Adrenal gland (tissue), 12 donors: ENCODE measurements around the gene EPS8L1. TPM values are rescaled to one million over a fixed set of nuclear protein-coding genes. Genes with fewer than 3 reads are reported as not detected.

ENCODE experiments used
- DNase-seq, 7 donors: peaks; one replicate each; pipeline ENCODE4 v3.0.0-alpha.2; 2019 to 2020
- H3K27ac ChIP-seq, 5 donors: fragments of 200-600 bp; sonication (generic) in 4 of 5; 1 replicate in 3 of 5; 2 replicates in 2 of 5; pipeline versions ENCODE4 v1.5.1 to v1.8.0; 2016 to 2020; ENCODE audit warnings: mild to moderate bottlenecking in 1 of 5
- H3K27me3 ChIP-seq: fragments of 200-600 bp; 2 replicates; pipeline ENCODE4 v1.8.0; 2021
- H3K36me3 ChIP-seq, 2 donors: fragments of 200-600 bp; replicated peaks in 1 of 2; 1 replicate in 1 of 2; 2 replicates in 1 of 2; pipeline versions ENCODE4 v1.5.1 to v1.8.0; 2018 to 2022
- H3K4me1 ChIP-seq, 2 donors: fragments of 200-600 bp; replicated peaks in 1 of 2; 1 replicate in 1 of 2; 2 replicates in 1 of 2; pipeline versions ENCODE4 v1.5.1 to v1.8.0; 2018 to 2021
- H3K4me3 ChIP-seq, 4 donors: fragments of 200-600 bp; sonication (generic) in 3 of 4; one replicate each; pipeline ENCODE4 v1.5.1; 2016 to 2018
- H3K9me3 ChIP-seq, 3 donors: fragments of 200-600 bp; sonication (generic) in 1 of 3; replicated peaks in 1 of 3; 1 replicate in 2 of 3; 2 replicates in 1 of 3; pipeline versions ENCODE4 v1.5.1 to v1.8.0; 2016 to 2021
- POLR2A ChIP-seq, 2 donors: fragments of 450-650 bp; IDR thresholded peaks; one replicate each; pipeline ENCODE4 v1.6.1; 2017; ENCODE audit warnings: antibody characterized with exemption in 2 of 2, mild to moderate bottlenecking in 2 of 2, moderate library complexity in 1 of 2
- WGBS, 4 donors: extraction: QIAGEN DNeasy Blood & Tissue Kit in 2 of 4; methylation state at CpG; one replicate each; pipeline versions ENCODE4 v1.1.5 to v1.1.7; 2013 to 2017; 5-methylcytosine and 5-hydroxymethylcytosine counted together
- intact Hi-C, 2 donors: fragments of 100-400 bp; cut with DNase I; formaldehyde crosslinking; loops; one replicate each; pipeline versions ENCODE4 v1.14.1 to v1.15.0; 2022 to 2023
- polyA plus RNA-seq, 3 donors: library from polyadenylated mRNA; stranded (reverse); fragments of 200-250 nt in 2 of 3; fragments of 350-450 nt in 1 of 3; fragmentation: Illumina TruSeq in 1 of 3; extraction: RNeasy Lipid Tissue Mini Kit (QIAGEN cat#74804) in 1 of 3; gene quantifications; one replicate each; pipeline ENCODE4 v1.2.3, GENCODE V29; 2013 to 2014
- total RNA-seq, 9 donors: library from RNA; depleted of rRNA in 4 of 9; stranded (reverse); fragments of >200 nt in 4 of 9; fragments of 120-200 nt in 1 of 9; fragmentation: NEBNext Ultra II Directional in 1 of 9; extraction: Animal tissue kit (Norgen Biotek cat#: 25700) in 1 of 9; gene quantifications; one replicate each; pipeline versions ENCODE4 v1.1.0 to v1.2.4, GENCODE V29; 2013 to 2023
- TF ChIP-seq, protein P1 (sequence below), 6 experiments: fragments of 450-650 bp in 4 of 6; fragments of 200-600 bp in 2 of 6; sonication (generic) in 1 of 6; IDR thresholded peaks; 1 replicate in 5 of 6; 2 replicates in 1 of 6; pipeline versions ENCODE4 v1.5.1 to v1.8.0; 2016 to 2021; ENCODE audit warnings: antibody characterized with exemption in 6 of 6, mild to moderate bottlenecking in 2 of 6, moderate library complexity in 1 of 6
- donor health status: healthy with polysubstance abuse.
- donor health status: Bipolar disorder and iron deficiency.
- donor health status: DM: yes; HTN: yes; CAD: no.
- donor health status: DM: no; HTN: no; CAD: no.
- donor health status: DM: no; HTN: no; CAD: no.
- donor health status: DM: yes; HTN: yes; CAD: no.

The EPS8L1 gene
- total and polyA plus RNA-seq, 12 donors = 0.60 to 8.0 (median 2.2) TPM; not detected in 2

DNA sequence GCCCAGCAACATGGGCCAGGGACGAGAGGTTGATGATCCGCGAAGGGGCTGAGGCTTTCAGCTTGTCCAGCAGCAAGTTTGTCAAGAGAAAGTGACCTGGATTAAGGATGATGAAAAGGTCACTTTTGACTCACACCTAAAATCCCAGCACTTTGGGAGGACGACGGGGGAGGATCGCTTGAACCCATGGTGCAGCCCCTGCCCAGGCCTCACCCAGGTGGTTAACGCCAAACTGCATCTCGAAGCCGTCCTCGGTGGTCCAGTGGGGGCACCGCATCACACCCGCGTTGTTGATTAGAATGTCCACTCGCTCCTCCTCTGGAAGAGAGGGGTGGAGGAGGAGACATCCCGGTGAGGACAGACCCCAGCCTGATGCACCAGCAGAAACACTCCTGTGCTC lies 27.2 kb upstream of the EPS8L1 start:
- Histone ChIP-seq H3K4me3 (no peak overlapping the region), H3K36me3 (peaks cover 0 to 61% of the 10 kb centered on the region in 2 donors), H3K4me1 (no peaks in the 10 kb centered on the region), H3K27ac (no peak overlapping the region), H3K27me3 (no peaks in the 10 kb centered on the region), H3K9me3 (no peaks in the 10 kb centered on the region)
- 87 to 93% (median 92%) methylated on average over 8 to 15 of the region's 15 CpGs for WGBS, 4 donors
- no peak for DNase-seq
- no peak for TF ChIP-seq POLR2A (IDR thresholded peaks at IDR 0.05)
- TF ChIP-seq, protein P1, sequence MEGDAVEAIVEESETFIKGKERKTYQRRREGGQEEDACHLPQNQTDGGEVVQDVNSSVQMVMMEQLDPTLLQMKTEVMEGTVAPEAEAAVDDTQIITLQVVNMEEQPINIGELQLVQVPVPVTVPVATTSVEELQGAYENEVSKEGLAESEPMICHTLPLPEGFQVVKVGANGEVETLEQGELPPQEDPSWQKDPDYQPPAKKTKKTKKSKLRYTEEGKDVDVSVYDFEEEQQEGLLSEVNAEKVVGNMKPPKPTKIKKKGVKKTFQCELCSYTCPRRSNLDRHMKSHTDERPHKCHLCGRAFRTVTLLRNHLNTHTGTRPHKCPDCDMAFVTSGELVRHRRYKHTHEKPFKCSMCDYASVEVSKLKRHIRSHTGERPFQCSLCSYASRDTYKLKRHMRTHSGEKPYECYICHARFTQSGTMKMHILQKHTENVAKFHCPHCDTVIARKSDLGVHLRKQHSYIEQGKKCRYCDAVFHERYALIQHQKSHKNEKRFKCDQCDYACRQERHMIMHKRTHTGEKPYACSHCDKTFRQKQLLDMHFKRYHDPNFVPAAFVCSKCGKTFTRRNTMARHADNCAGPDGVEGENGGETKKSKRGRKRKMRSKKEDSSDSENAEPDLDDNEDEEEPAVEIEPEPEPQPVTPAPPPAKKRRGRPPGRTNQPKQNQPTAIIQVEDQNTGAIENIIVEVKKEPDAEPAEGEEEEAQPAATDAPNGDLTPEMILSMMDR (IDR thresholded peaks at IDR 0.05) = no peak
- intact Hi-C loops = no loop called here

DNA sequence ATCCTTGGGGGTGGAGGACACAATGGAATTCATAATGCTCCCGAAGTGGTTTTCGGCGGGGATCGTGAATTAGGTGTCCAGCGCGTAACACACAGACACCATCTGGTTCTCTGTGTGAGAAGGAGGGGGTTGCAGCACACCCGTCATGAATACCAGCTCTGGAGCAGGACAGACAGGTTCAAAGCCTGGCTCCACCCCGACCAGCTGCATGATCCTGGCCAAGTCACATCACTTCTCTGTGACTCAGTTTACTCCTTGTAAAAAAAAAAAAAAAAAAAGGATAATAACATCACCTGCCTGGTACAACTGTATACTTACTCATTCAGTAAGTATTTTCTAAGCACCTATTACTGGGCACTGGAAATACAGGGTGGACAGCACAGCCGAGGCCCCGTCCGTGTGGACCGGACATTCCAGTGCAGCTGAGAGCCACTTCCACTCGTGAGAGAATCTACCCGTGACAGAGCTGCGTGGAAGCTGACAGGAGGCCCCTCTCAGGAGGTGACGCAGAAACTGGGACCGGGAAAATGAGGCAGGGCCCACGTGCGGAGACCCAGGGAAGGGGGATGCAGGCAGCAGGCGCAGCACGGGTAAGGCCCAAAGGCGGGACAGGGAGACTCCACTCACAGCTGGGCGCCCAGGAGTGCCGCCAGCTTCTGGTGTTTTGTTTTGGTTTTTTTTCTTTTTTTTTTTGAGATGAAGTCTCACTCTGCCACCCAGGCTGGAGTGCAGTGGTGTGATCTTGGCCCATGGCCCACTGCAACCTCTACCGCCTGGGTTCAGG lies 24.7 kb upstream of the EPS8L1 start:
- TF ChIP-seq, protein P1 (IDR thresholded peaks at IDR 0.05) = no peak
- no peak for TF ChIP-seq POLR2A (IDR thresholded peaks at IDR 0.05)
- H3K36me3 ChIP-seq = peaks cover 0 to 66% of the 10 kb centered on the region in 2 donors
- no peak overlapping the region for H3K4me3 ChIP-seq
- intact Hi-C loops = no loop called here
- H3K4me1 ChIP-seq = no peaks in the 10 kb centered on the region
- H3K9me3 ChIP-seq = no peaks in the 10 kb centered on the region
- DNase-seq = no peak
- 93 to 98% (median 97%) methylated on average over 25 of the region's 25 CpGs for WGBS, 4 donors
- no peak overlapping the region for H3K27ac ChIP-seq
- H3K27me3 ChIP-seq = no peaks in the 10 kb centered on the region

DNA sequence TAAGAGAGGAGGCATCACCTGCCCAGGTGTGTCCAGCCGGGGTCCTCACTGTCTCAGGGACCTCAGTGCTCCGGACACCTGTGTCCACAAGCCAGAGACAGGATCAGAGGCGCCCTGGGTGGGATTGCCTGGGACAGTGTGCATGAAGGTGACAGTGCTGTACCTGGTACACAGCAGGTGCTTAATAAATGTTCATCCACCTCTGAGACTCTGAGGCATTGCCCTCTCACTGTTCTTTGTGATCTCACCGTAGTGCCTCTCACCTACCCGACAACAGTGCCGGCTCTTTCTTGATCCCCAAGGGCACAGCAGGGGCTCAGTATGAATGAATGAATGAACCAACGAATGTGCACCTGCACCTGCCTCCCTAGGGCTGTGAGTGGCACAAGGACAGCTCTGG lies 21.9 kb upstream of the EPS8L1 start:
- Histone ChIP-seq H3K36me3 (peaks cover 0 to 65% of the 10 kb centered on the region in 2 donors), H3K4me3 (no peak overlapping the region), H3K4me1 (no peaks in the 10 kb centered on the region), H3K27me3 (no peaks in the 10 kb centered on the region), H3K27ac (no peak overlapping the region), H3K9me3 (no peaks in the 10 kb centered on the region)
- 83 to 97% (median 90%) methylated on average over 7 of the region's 7 CpGs for WGBS, 4 donors
- no peak for TF ChIP-seq POLR2A (IDR thresholded peaks at IDR 0.05)
- TF ChIP-seq, protein P1 (IDR thresholded peaks at IDR 0.05) = no peak
- intact Hi-C loops = no loop called here
- DNase-seq = no peak

DNA sequence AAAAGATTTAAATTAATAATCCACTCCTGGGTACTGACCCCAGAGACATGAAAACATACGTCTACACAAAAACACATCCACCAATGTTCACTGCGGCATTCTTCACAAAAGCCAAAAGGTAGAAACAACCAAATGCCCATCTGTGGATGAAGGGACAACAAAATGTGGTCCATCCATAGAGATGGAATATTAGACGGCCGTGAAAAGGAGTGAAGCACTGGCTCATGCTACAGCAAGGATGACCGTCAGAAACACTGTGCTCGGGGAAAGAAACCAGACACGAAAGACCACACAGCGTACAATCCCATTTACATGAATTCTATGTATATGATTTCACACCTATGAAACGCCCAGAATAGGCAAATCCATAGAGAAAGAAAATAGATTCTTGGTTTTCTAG lies 18.8 kb upstream of the EPS8L1 start:
- H3K27me3 ChIP-seq = no peaks in the 10 kb centered on the region
- peaks cover 0 to 53% of the 10 kb centered on the region in 2 donors for H3K36me3 ChIP-seq
- WGBS, 4 donors = 97 to 99% (median 98%) methylated on average over 9 of the region's 9 CpGs
- no peak for DNase-seq
- intact Hi-C loops = no loop called here
- H3K27ac ChIP-seq = no peak overlapping the region
- TF ChIP-seq POLR2A (IDR thresholded peaks at IDR 0.05) = no peak
- TF ChIP-seq, protein P1 (IDR thresholded peaks at IDR 0.05) = no peak
- peaks cover 0 to 2% of the 10 kb centered on the region in 2 donors for H3K4me1 ChIP-seq
- H3K4me3 ChIP-seq = no peak overlapping the region
- H3K9me3 ChIP-seq = no peaks in the 10 kb centered on the region
